ENCODE data around the gene ARID5B.

Gene ARID5B

DNA sequence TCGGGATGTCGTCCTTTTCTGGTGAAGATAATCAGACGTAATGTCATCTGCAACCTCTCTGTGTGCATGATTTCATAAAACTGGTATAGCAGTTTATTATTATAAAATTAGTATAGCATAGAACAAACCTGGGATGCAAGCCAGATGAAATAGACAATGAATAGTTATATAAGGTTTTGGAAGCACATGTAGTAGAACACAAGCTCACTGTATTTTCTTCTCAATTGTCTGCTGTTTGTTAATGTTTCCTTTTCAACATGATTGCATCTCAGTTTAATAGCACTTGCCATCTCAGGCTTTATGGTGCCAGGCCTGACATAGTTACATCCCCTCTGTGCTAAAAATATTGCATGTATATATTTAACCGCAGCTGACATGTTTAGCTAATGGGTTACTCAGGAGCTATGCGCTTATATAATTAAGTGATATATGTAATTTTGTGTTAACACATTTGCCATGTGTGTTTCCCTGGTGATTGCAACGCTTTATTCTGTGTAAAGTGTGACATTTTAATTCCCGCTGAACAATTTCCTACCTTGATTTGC, 132.7 kb downstream of the ARID5B start:
- no peak overlapping the region for H3K27ac ChIP-seq
- CTCF ChIA-PET: no interaction called here
- POLR2A ChIA-PET (ENCODE audit: low non-redundant PET): no interaction called here
- TF ChIP-seq, protein P1, sequence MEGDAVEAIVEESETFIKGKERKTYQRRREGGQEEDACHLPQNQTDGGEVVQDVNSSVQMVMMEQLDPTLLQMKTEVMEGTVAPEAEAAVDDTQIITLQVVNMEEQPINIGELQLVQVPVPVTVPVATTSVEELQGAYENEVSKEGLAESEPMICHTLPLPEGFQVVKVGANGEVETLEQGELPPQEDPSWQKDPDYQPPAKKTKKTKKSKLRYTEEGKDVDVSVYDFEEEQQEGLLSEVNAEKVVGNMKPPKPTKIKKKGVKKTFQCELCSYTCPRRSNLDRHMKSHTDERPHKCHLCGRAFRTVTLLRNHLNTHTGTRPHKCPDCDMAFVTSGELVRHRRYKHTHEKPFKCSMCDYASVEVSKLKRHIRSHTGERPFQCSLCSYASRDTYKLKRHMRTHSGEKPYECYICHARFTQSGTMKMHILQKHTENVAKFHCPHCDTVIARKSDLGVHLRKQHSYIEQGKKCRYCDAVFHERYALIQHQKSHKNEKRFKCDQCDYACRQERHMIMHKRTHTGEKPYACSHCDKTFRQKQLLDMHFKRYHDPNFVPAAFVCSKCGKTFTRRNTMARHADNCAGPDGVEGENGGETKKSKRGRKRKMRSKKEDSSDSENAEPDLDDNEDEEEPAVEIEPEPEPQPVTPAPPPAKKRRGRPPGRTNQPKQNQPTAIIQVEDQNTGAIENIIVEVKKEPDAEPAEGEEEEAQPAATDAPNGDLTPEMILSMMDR (conservative IDR thresholded peaks at IDR 0.05; ENCODE audit: low read depth): no peak
- DNase-seq (ENCODE audit: low spot score): no peak

GRCh38 chr10:62036186-62037081, 134.9 kb downstream of the ARID5B start:
- peak overlapping the region; percentile 47 for H3K27ac ChIP-seq
- TF ChIP-seq, protein P1 (conservative IDR thresholded peaks at IDR 0.05; ENCODE audit: low read depth): no peak
- ChIA-PET CTCF (interaction anchor here (0.5 to 2.4 kb wide), 3 partner anchors 188 to 1961 kb away, joined by 3 to 18 read pairs (median 5); no protein-coding TSS in a partner anchor), POLR2A (ENCODE audit: low non-redundant PET) (no interaction called here)
- DNase-seq (ENCODE audit: low spot score): no peak

- POLR2A ChIA-PET (ENCODE audit: low non-redundant PET): interaction anchor here (0.6 kb wide), 1 partner anchor 49 kb away, joined by 3 read pairs; no protein-coding TSS in a partner anchor
These were observed 135.8 kb downstream of the ARID5B start for GRCh38 chr10:62037166-62037831.

DNA sequence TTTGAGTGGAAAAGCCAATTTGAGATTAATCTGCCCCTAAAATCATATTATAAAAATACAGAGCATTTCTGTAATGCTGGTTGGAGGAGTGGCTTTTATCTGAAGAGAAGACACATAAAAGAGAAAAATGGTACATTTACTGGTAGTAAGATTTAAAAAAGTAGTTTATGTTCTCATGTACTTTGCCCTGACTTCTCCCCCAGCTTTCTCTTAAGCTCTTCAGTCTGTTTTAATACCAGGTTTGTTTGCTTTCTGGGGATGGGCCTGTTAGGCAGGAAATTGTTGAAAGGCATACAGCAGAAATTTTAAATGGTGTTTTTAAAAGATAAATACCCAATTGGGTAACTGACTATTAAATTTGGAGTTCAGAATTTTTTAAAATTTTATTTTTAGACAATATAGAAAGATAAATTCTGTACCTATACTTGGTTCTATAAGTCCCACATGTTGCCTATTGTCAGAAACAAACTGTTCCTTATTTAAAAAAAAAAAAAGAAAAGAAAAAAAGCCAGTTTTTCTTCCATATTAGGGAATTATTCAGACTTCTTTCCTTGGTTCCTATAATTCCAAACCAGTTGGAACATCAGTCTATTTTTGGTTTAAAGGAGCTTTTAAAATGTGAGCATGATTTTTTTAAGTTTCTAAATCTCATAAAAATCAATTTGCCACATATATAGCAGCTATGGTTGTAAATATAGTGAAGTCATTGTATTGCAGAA, 136.6 kb downstream of the ARID5B start:
- no peak for DNase-seq (ENCODE audit: low spot score)
- TF ChIP-seq, protein P1 (conservative IDR thresholded peaks at IDR 0.05; ENCODE audit: low read depth): no peak
- POLR2A ChIA-PET (ENCODE audit: low non-redundant PET): interaction anchor here (0.5 to 0.6 kb wide), 2 partner anchors 49 to 102 kb away, joined by 3 read pairs; no protein-coding TSS in a partner anchor
- H3K27ac ChIP-seq: no peak overlapping the region
- CTCF ChIA-PET: interaction anchor here (0.6 to 2.4 kb wide), 11 partner anchors 11 to 780 kb away, joined by 3 to 18 read pairs (median 4); no protein-coding TSS in a partner anchor

More at GRCh38 chr10:62037166-62037831, 135.8 kb downstream of the ARID5B start:
- no peak overlapping the region for H3K27ac ChIP-seq
- TF ChIP-seq, protein P1 (conservative IDR thresholded peaks at IDR 0.05; ENCODE audit: low read depth): no peak
- peak; percentile 50 for DNase-seq (ENCODE audit: low spot score)
- CTCF ChIA-PET: interaction anchor here (0.6 to 2.4 kb wide), 3 partner anchors 202 to 419 kb away, joined by 3 to 18 read pairs (median 4); no protein-coding TSS in a partner anchor

GRCh38 chr10:62038609-62039190, 137.2 kb downstream of the ARID5B start:
- no peak overlapping the region for H3K27ac ChIP-seq
- peak; percentile 78 for DNase-seq (ENCODE audit: low spot score)
- POLR2A ChIA-PET (ENCODE audit: low non-redundant PET): interaction anchor here (0.5 kb wide), 1 partner anchor 102 kb away, joined by 3 read pairs; no protein-coding TSS in a partner anchor
- CTCF ChIA-PET: interaction anchor here (0.5 to 2.4 kb wide), 15 partner anchors 11 to 779 kb away, joined by 3 to 18 read pairs (median 4); no protein-coding TSS in a partner anchor
- TF ChIP-seq, protein P1 (conservative IDR thresholded peaks at IDR 0.05; ENCODE audit: low read depth): peak; percentile 82
